Posterior cingulate gyrus (tissue), 11 donors: ENCODE data around the gene TBC1D22A.
"Not testable (repeated sequence)": the region's sequence is repeated elsewhere in the genome, so short reads cannot be mapped to it uniquely, and the experiment has no call there.

Experiments
- DNase-seq, 10 donors: peaks; one replicate each; pipeline versions ENCODE4 v3.0.0 to v3.0.0-alpha.2; 2020 to 2021; ENCODE audit warnings: mixed read lengths in 3 of 10
- intact Hi-C: fragments of 100-400 bp; cut with DNase I; formaldehyde crosslinking; loops from one replicate; pipeline ENCODE4 v1.15.1; 2023

The TBC1D22A gene

DNA sequence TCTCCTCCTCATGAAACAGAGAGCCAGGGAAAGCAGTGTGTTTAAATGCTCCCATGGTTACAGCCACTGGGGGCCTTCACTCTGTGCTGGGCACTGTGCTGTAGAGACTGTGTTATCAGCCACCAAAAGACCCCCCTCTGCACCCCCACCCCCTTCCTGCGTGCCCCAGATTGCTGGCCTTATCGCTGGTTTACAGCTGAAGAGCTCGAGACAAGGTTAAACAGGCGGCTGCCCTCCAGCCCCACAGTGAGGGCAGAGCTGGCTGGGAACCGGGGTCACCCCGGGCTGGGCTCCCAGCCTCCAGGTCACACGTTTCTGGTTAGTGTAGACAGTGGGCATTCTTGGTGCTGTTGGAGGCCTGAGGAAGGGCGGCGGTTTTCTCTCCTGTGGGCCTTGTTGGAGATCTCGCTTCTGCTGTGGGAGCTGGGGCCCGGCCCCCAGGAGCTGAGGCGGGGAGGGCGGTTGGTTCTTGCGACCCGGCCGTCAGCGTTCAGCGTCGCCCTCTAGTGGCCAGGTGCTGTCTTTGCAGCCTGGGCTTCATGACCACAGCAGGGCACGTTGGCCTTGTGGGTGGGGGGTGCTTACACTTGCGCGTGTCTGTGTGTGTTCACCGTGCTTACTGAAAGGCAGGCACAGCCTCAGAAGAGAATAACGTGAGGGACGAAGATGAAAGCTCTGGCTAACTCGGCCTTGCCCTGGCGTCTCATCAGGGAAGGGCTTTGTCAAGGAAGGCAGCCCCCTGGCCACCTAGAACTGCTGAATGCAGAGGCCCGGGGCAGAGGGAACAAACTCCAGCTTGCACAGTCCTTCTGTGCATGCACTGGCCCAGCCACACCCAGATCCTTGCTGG lies 40.8 kb downstream of the TBC1D22A start:
- intact Hi-C loops = no loop called here
- peak in 2 of 10 donors; percentile 29 to 89 for DNase-seq

- peak in 1 of 10 donors; percentile 33 for DNase-seq
- intact Hi-C loops = no loop called here
These were observed 41.5 kb downstream of the TBC1D22A start for GRCh38 chr22:46803936-46804335.

DNA sequence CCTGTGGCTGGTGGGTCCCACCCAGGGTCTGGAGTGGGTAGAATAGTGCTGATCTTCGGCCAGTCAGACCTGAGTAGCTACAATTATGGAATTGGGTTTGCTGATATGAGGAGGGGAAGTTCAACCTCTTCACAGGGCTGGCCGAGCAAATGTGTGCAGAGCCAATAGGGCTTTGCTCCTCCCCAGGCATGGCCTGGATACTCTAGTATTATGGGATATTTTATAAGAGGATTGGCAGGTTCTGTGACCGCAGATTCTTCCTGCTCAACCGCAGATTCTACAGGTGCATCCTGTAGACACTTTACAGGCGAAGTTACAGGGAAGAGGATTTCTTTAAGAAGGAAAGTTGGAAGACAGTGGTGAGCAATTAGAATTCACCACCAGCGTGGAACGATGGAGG lies 44.3 kb downstream of the TBC1D22A start:
- intact Hi-C loops = no loop called here
- peak in 1 of 10 donors; percentile 44 for DNase-seq

- no peak for DNase-seq
- intact Hi-C loops = no loop called here
These were observed 45.0 kb downstream of the TBC1D22A start for GRCh38 chr22:46807458-46807857.

GRCh38 chr22:46809153-46809885 lies 46.9 kb downstream of the TBC1D22A start:
- DNase-seq = peak in 1 of 10 donors; percentile 30
- intact Hi-C loops = no loop called here

DNA sequence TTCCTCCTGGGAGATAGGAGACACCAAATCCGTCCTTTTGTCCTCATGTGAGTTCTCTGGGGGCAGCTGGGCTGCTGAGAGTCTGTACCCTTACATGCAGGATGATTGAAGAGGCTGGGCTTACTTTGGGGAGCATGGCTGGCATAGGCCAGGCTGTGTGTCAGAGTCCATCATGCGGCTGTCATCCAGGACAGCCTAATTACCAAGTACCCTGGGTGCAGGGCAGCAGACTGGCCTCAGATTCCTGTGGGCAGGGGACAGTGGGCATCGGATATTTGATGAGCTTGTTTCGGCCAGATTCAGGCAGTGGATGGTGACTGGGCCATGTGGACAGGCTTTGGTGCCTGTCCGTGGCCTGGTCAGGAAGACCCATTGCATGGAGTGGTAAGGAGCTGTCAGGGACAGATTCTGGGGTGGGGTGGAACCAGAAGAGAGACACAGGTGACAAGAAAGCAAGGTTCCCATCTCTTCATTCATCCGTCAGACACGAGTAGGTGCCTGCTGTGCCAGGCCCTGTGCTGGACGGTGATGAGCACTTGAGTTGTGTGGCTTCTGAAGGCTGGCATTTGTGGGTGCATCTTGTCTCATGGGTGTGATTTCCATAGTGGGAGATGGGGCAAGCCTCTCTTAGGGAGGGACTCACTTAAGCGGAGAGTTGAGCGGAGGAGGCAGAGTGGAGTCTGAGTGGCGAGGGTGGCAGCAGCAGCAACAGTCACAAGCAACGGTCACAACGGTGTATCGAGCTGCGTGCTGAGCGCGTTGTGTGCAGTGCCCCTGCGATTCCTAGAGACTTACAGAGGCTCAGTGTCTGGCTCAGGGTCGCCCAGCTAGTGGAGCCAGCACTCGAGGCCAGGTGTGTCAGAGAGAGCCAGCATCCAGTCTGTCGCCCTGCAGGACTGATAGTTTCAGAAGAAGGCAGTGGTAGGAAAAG lies 48.7 kb downstream of the TBC1D22A start:
- intact Hi-C loops = no loop called here
- DNase-seq = peak in 1 of 10 donors; percentile 65

DNA sequence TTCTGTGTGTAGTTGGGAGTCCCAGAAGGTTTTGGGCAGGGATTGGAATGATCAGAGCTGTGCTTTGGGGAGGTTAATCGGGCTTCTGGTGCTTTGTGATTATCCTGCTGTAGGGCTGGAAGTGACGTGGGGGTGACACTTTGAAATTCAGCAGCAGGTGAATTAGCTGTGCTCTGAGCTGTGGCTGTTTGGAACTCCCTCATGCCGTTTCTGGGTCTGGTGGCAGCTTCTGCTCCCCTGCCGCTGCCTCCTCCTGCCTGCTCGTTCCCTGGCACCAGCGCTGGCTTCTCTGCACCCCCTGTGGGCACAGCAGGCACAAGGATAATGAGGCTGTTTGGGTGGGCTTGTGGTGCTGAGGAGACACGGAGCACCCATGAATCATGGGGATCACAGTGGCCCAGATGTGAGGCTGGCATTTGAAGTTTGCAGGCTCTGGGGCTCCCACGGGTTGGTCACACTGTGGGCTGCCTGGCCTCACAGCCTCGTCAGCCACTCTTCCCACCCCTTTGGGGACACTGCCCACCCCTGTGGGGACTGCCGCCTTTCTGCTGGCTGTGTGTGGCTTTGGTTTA lies 49.7 kb downstream of the TBC1D22A start:
- intact Hi-C loops = no loop called here
- peak in 1 of 10 donors; percentile 43 for DNase-seq

GRCh38 chr22:46812788-46813187 lies 50.3 kb downstream of the TBC1D22A start:
- intact Hi-C loops = no loop called here
- DNase-seq = peak in 1 of 10 donors; percentile 48

- intact Hi-C loops = no loop called here
- DNase-seq = peak in 1 of 10 donors; percentile 17
These were observed 51.6 kb downstream of the TBC1D22A start for GRCh38 chr22:46813816-46814597.

DNA sequence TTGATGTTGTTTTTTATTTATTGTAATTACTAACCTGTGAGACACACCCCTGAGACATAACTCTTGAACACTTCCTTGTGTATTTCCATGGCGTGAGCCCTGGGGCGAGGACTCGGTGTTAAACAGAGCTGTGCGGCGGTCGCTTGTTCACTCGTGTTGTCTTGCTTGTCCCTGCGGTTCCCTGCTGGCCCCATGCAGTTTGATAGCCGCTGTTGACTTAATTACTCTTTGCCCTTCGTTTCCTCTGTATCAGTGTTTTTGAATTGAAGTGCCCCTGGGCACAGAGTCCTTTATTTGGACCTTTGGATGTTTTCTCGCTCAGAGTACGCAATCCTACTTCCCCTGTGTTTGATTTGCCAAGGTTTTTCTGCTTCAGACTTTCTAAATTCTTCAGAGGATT lies 52.7 kb downstream of the TBC1D22A start:
- no peak for DNase-seq
- intact Hi-C loops = no loop called here

GRCh38 chr22:46815559-46815895 lies 53.1 kb downstream of the TBC1D22A start:
- intact Hi-C loops = no loop called here

GRCh38 chr22:46815896-46816731 lies 53.7 kb downstream of the TBC1D22A start:
- intact Hi-C loops = no loop called here
- DNase-seq = peak in 3 of 10 donors; percentile 46 to 86 (median 80)

More at GRCh38 chr22:46815559-46815895, 53.1 kb downstream of the TBC1D22A start:
- DNase-seq = no peak

DNA sequence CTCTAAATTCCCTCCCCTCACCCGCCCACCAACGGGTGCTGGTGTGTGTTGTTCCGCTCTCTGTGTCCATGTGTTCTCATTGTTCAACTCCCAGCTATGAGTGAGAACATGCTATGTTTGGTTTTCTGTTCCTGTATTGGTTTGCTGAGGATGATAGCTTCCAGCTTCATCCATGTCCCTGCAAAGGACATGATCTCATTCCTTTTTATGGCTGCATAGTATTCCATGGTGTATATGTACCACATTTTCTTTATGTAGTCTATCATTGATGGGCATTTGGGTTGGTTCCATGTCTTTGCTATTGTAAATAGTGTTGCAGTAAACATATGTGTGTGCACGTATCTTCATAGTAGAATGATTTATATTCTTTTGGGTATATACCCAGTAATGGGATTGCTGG lies 54.9 kb downstream of the TBC1D22A start:
- intact Hi-C loops, DNase-seq: not testable (repeated sequence)

GRCh38 chr22:46823248-46823647 lies 60.8 kb downstream of the TBC1D22A start:
- DNase-seq = peak in 1 of 10 donors; percentile 19
- intact Hi-C loops = no loop called here

DNA sequence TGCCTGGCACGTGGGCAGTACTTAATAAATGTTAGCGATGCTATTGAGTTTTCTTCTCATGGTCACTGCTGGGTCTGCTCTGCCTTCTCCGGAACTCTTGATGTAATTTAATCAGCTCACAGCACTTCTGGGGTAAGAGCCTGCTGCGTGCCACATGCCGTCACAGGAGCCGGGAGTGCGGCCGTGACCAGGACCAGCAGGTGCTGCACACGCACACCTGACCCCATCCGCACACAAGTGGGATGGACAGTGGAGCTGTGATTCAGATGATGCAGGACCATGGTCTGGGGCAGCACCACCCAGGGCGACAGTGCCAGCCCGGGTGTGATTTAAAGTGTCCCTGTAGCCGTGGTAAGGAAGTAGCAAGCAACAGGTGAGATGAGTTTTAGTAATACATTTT lies 61.2 kb downstream of the TBC1D22A start:
- intact Hi-C loops = no loop called here
- peak in 1 of 10 donors; percentile 73 for DNase-seq

DNA sequence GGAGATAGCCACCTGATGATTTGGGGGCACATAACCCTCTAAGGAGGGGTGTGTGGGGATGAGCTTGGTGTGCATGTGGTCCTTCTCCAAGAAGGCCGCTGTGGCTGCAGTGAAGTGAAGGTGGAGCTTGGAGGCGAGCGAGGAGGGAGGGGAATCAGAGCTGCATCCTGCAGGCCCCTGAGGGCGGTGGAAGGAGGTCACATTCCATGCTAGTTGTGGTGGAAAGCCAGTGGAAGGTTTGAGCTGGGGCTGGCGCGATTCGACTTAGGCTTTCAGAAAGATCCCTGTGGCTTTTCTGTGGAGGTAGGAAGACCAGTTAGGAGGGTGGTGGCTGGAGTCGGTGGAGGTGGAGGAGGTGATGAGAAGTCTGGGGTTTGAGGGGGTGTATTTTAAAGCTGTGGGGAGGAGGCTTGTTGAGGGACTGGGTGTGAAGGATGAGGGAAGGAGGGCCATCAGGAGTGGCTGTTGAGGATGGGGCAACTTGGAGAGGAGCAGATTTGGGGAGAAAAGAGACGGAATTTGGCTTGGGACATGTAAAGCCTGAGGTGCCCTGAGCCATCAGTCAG lies 62.0 kb downstream of the TBC1D22A start:
- intact Hi-C loops = no loop called here
- DNase-seq = peak in 1 of 10 donors; percentile 74

DNA sequence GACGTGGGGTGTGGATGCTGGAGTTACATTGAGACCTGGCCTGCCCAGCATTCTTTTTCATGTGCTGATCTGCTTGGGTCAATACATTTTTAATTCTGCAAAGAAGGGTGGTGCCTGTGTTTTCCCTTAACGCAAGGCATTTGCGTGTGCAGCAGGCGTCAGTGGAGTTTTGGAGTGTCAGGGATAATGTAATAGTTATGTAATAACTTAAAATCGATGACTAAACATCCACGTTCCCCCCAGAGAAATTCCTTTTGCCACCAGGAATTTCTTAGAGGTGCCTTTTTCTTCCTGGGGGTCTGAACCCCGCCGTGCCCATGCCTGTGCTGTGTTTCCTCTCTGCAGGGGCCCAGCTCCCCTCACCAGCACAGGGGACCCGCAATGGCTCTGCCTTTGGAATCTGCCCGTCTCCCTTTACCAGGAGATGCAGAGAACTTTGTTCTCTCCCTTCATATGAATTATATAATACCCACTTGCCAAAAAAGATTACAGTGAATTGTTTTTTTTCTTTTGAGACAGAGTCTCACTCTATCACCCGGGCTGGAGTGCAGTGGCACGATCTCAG lies 62.6 kb downstream of the TBC1D22A start:
- intact Hi-C loops = no loop called here
- DNase-seq = peak in 1 of 10 donors; percentile 52
